ENCODE measurements around the gene CMBL.
"Not testable (repeated sequence)": the region's sequence is repeated elsewhere in the genome, so short reads cannot be mapped to it uniquely, and the experiment has no call there.

The CMBL gene

GRCh38 chr5:10307206-10308148 is at the start of gene CMBL:
Gene CMBL, minus strand, starts transcription at chr5:10307902. Its CDS starts 17,140 bp downstream, at chr5:10290762.
- DNase-seq (ENCODE audit: low read depth), result no peak

GRCh38 chr5:10355071-10355889 is 47.6 kb upstream of the CMBL start:
- no peak for DNase-seq (ENCODE audit: low read depth)

GRCh38 chr5:10354048-10354872 is 46.6 kb upstream of the CMBL start:
- DNase-seq (ENCODE audit: low read depth), result no peak

GRCh38 chr5:10353241-10354047 is 45.7 kb upstream of the CMBL start, which contains the start of gene MARCHF6:
Gene MARCHF6, plus strand, starts transcription at chr5:10353695. Its CDS starts 204 bp downstream, at chr5:10353899.
- DNase-seq (ENCODE audit: low read depth), result peak; percentile 93

GRCh38 chr5:10352430-10353240 is 44.9 kb upstream of the CMBL start:
- no peak for DNase-seq (ENCODE audit: low read depth)

- no peak for DNase-seq (ENCODE audit: low read depth)
These were observed 44.2 kb upstream of the CMBL start for GRCh38 chr5:10351919-10352318.

GRCh38 chr5:10351199-10351905 is 43.6 kb upstream of the CMBL start:
- DNase-seq (ENCODE audit: low read depth), result no peak

- DNase-seq (ENCODE audit: low read depth), result no peak
These were observed 40.6 kb upstream of the CMBL start for GRCh38 chr5:10348258-10348657.

- DNase-seq (ENCODE audit: low read depth), result not testable (repeated sequence)
These were observed 36.9 kb upstream of the CMBL start for GRCh38 chr5:10344461-10345106.

GRCh38 chr5:10343486-10343885 is 35.8 kb upstream of the CMBL start:
- DNase-seq (ENCODE audit: low read depth), result no peak

GRCh38 chr5:10339958-10340357 is 32.3 kb upstream of the CMBL start:
- no peak for DNase-seq (ENCODE audit: low read depth)

- DNase-seq (ENCODE audit: low read depth), result no peak
These were observed 31.5 kb upstream of the CMBL start for GRCh38 chr5:10339058-10339811.

GRCh38 chr5:10338686-10339057 is 31.0 kb upstream of the CMBL start:
- DNase-seq (ENCODE audit: low read depth), result no peak

GRCh38 chr5:10337986-10338385 is 30.3 kb upstream of the CMBL start:
- DNase-seq (ENCODE audit: low read depth), result no peak

- DNase-seq (ENCODE audit: low read depth), result no peak
These were observed 29.4 kb upstream of the CMBL start for GRCh38 chr5:10337107-10337506.

GRCh38 chr5:10335711-10336470 is 28.2 kb upstream of the CMBL start:
- no peak for DNase-seq (ENCODE audit: low read depth)

GRCh38 chr5:10334831-10335230 is 27.1 kb upstream of the CMBL start:
- DNase-seq (ENCODE audit: low read depth), result no peak
